ENCODE data around the gene TMIE. TPM values are rescaled to one million over a fixed set of nuclear protein-coding genes. Genes with fewer than 3 reads are reported as not detected.
A peak's percentile ranks its signal among the peaks of the same experiment; 100 is the strongest.
"Not testable (repeated sequence)": the region's sequence is repeated elsewhere in the genome, so short reads cannot be mapped to it uniquely, and the experiment has no call there.

Gene TMIE
- total RNA-seq, 1 experiment from 2014 or later = not detected

DNA sequence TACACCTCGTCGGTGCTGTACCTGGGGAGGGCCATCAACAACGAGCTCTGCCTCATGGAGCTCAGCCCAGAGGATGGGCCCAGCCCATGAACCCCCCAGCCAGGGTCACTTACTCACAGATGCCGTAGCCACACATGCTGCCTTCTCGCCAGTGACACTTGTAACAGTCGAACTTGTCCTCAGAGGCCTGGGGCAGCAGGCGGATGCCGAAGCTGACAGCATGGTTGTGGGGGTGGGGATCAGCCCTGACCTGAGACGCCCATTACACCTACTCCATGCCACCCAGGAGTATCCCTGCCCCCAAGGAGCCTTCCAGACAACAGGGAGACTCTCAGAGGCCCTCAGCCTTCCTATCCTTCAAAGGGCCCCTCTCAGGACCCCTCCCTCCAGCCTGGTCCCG lies 19.8 kb upstream of the TMIE start:
- no peak for DNase-seq (ENCODE audit: low spot score)
- in situ Hi-C loops (cut with HindIII; ENCODE audit: low sequenced_read_pairs) = no loop called here

- DNase-seq (ENCODE audit: low spot score) = no peak
- in situ Hi-C loops (cut with HindIII; ENCODE audit: low sequenced_read_pairs) = no loop called here
Observed at GRCh38 chr3:46681856-46682540, 19.2 kb upstream of the TMIE start.

- in situ Hi-C loops (cut with HindIII; ENCODE audit: low sequenced_read_pairs) = no loop called here
- DNase-seq (ENCODE audit: low spot score) = no peak
Observed at GRCh38 chr3:46682974-46683373, 18.2 kb upstream of the TMIE start.

GRCh38 chr3:46684891-46685290 lies 16.3 kb upstream of the TMIE start:
- DNase-seq (ENCODE audit: low spot score) = no peak
- in situ Hi-C loops (cut with HindIII; ENCODE audit: low sequenced_read_pairs) = no loop called here

GRCh38 chr3:46685446-46685845 lies 15.7 kb upstream of the TMIE start:
- no peak for DNase-seq (ENCODE audit: low spot score)
- in situ Hi-C loops (cut with HindIII; ENCODE audit: low sequenced_read_pairs) = no loop called here

DNA sequence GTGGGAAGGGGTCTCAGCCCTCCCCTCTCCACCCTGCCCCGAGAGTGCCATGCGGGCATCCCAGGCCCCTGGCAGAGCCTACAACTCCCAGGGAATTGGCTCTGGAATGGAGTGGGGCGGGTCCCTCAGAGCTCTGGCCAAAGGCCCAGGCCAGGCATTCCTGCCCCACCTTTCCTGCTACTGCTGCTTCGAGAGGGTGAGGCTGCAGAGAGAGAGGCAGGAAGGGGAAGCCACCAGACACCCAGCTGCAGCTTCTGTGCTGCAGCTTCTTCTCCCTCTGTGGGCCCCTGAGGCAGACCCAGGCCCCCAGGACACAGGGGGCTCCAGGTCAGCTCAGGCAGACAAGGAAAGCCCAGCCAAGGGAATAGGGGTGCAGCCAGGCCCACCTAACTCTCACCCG lies 10.4 kb upstream of the TMIE start:
- in situ Hi-C loops (cut with HindIII; ENCODE audit: low sequenced_read_pairs) = no loop called here
- DNase-seq (ENCODE audit: low spot score) = no peak

- no peak for DNase-seq (ENCODE audit: low spot score)
- in situ Hi-C loops (cut with HindIII; ENCODE audit: low sequenced_read_pairs) = no loop called here
Observed at GRCh38 chr3:46692566-46692990, 8.6 kb upstream of the TMIE start.

DNA sequence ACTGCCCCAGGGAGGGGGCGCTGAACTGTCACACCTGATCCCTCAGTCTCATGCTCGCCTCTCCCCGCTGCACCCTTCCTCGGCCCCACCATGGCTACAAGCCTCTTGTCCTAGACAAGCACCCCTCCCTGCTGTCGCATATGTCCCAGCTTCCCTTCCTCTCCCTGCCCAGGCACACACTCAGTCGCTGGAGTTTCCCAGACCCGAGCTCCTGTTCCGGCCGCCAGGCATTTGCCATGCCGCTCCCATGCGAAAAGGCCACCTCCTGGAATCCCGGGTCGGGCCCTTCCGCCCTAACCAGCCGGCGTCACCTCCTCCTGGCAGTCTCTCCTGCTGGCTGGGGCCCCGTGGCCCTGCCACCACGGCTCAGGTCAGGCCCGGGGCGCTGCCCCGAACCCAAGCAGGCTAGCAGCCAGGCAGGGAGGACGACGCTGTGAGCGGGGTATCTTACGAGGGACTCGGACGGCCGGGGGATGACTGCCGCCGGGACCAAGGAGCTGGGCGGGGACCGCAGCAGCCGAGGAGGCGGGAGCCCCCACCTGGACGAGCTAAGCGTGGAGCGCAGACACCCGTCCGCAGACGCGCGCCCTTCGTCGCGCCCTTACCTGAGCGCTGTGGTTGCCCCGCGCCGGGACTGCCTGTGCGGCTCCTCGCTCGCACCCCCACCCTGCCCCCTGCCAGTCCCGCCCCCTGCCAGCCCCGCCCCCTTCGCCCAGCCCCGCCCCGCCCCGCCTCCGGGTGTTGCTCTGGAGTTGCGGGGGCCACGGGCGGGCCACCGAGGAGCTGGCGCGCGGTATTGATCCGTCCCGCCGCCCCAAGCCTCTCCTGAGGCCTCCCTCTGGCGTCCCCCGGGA lies 7.9 kb upstream of the TMIE start, which contains the start of gene ALS2CL:
ALS2CL (minus strand) TSS at position 642 of the 854 bp plus-strand sequence. CDS start 4,239 bp downstream, outside the sequence.
- DNase-seq (ENCODE audit: low spot score) = peak; percentile 63
- in situ Hi-C loops (cut with HindIII; ENCODE audit: low sequenced_read_pairs) = no loop called here

- in situ Hi-C loops (cut with HindIII; ENCODE audit: low sequenced_read_pairs) = no loop called here
Observed at GRCh38 chr3:46693892-46694226, 7.3 kb upstream of the TMIE start.

GRCh38 chr3:46694520-46694919 lies 6.7 kb upstream of the TMIE start:
- DNase-seq (ENCODE audit: low spot score) = no peak
- in situ Hi-C loops (cut with HindIII; ENCODE audit: low sequenced_read_pairs) = no loop called here

More at GRCh38 chr3:46693892-46694226, 7.3 kb upstream of the TMIE start:
- no peak for DNase-seq (ENCODE audit: low spot score)

DNA sequence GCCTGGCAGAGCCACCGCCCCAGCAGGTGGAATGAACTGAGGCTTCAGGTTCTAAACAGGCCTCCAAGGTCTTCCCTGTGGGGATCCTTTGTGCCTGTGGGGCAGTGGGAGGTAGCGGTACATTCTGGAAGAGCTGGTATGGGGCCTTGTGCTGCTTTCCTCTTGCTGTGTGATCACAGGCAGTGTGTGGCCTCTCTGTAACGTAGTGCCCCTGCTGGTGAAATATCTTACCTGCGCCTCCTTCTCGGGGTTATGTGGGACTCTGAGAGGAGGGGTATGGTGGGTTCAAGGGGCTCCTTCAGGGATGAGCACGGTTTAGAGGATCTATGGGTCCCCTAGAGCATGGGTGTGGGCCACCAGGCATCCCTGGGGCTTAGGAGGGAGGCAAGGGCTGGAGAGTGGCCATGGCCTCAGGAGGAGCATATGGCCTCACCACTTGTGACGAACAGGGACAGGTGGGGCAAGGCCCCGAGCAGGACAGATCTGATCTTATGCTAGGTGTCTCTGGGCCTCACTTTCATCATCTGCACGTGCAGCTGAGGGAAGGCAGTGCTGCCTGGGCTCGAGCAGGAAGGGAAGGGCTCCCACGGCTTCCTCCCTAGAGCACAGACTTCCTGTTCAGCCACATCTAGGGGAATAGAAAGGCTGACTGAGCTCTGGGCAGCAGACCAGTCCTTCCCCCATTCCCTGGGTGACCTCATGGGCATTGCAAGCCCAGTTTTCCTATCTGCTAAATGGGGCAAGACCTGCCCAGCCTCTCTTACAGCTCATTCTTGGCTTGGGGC lies 5.8 kb upstream of the TMIE start:
- in situ Hi-C loops (cut with HindIII; ENCODE audit: low sequenced_read_pairs) = no loop called here
- peak; percentile 76 for DNase-seq (ENCODE audit: low spot score)

DNA sequence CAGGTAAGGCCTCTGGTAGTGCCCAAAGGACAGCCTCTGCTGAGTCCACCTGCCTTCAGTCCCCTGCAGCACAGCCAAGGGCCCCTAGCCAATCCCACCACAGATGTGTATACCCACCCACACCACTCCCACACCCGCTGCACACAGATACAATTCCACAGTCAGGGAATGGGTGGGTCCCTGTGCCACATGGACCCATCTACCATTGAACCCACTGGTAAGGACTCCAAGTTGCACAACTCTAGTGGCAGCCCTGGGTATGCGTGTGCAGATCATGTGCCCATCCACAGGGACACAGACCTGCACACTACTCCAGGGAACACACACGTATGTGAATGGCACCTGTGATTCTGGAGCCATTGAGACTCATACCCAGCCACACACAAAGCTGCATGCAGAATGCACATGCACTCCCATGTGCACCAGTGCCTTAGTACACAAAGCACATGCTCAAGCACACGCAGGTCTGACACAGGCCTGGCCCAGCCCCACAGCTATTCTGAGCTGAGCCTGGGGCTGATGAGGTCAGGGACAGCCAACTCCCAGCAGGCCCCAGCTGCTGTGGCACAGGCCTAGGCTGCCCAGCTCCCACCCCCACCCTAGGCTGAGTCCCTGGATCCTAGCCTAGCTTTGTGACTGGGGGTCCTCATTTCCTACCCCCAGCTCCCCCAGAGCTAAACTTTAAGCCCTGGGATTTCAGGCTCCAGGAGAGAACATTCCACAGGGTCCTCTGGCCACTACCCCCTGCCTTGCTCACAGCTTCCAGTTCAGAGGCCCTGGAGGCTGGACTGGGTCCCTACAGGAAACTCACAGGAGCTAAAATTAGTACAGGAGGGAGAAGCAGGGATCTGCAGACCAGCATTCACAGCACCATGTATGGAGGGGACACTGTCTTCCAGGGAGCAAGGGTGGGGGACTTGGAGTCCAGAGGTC lies 5.0 kb upstream of the TMIE start:
- in situ Hi-C loops (cut with HindIII; ENCODE audit: low sequenced_read_pairs) = no loop called here
- peak; percentile 58 for DNase-seq (ENCODE audit: low spot score)

- DNase-seq (ENCODE audit: low spot score) = no peak
- in situ Hi-C loops (cut with HindIII; ENCODE audit: low sequenced_read_pairs) = no loop called here
Observed at GRCh38 chr3:46699676-46700523, 1.3 kb upstream of the TMIE start.

DNA sequence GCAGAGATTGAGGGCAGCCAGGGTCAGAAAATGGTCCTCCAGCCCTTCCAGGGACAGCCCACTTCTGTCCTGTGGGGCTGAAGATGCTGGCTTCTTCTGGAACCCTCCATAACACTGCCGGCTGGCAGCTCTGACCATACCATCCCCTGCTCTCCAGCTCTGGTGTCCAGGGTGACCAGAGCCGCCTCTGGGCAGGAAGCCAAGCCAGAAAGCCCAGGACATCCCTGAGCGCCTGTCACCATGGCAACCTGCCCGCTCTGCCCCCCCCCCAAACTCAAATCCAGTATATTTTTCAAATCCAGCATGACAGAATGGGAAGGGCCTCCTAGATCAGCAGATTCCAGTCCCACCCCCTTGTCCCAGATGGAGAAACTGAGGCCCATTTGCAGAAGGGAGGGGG lies 420 bp upstream of the TMIE start:
- in situ Hi-C loops (cut with HindIII; ENCODE audit: low sequenced_read_pairs) = no loop called here

DNA sequence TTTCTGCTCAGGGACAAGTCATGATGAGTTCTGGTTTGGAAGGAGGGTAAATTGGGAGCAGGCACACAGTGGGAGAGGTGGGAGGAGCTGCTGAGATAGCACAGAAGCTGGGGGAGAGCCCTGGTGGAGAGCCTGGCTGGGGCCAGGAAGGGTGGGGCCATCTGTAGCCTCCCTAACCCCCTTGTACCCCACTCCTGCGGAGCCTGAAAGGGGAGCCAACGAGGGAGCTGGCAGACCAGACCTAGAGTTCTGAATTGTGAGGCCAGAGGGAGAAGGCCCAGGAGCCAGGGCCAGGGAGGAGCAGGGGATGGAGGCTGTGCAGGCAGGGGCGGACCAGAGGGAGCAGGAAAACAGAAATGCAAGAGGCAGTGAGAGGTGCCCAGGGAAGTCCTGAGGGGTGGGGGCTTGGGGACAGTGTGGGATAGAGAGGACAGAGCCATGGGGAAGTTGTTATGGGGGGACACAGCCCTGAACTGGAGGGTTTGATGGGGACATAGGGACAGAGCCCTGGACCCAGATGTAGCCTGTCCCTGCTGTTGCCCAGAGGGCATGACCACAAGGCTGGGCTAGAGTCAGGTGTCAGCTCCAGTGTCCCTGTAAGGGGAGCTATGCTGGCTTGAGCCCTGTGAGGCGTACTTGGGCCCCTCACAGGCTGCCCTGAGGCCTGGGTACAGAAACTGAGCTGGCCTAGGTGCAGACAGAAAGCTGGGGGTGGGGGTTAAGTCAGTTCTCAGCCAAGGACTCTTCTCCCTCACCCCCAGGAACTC lies 1.2 kb downstream of the TMIE start:
- peak; percentile 48 for DNase-seq (ENCODE audit: low spot score)
- in situ Hi-C loops (cut with HindIII; ENCODE audit: low sequenced_read_pairs) = no loop called here

More for the DNA sequence above, 420 bp upstream of the TMIE start:
- peak; percentile 83 for DNase-seq (ENCODE audit: low spot score)

GRCh38 chr3:46703013-46703520 lies 1.9 kb downstream of the TMIE start:
- DNase-seq (ENCODE audit: low spot score) = no peak
- in situ Hi-C loops (cut with HindIII; ENCODE audit: low sequenced_read_pairs) = no loop called here

DNA sequence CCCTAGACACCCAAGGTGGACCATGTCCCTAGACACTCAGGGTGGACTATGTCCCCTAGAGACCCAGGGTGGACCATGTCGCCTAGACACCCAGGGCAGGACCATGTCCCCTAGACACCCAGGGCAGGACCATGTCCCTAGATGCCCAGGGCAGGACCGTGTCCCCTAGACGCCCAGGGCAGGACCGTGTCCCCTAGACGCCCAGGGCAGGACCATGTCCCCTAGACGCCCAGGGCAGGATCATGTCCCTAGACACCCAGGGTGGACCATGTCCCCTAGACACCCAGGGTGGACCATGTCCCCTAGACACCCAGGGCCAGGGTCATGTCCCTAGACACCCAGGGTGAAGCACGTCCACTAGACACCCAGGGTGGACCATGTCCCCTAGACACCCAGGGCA lies 3.2 kb downstream of the TMIE start:
- DNase-seq (ENCODE audit: low spot score); in situ Hi-C loops (cut with HindIII; ENCODE audit: low sequenced_read_pairs): not testable (repeated sequence)
